ENCODE data around the gene ZMYND19.
"Not testable (repeated sequence)": the region's sequence is repeated elsewhere in the genome, so short reads cannot be mapped to it uniquely, and the experiment has no call there.

Gene ZMYND19

DNA sequence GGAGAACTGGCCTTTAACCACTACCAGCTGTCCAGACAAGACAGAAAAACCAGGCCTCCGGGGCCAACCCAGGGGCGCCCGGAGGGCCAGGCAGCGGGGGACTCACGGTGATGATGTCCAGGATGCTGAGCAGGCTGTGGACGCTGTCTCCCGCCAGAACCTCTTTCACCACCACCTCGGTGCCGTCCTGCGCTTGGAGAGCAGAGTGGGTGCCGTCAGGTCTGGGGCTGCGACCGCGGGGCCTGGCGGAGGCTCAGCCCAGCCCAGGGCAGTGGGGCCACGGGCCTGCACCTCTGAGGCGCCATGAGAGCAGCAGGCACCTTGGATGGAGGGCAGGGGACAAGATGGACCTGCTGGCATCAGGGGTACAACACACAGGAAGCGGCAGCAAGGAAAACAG lies 49.8 kb downstream of the ZMYND19 start:
- Histone ChIP-seq H3K9me3 (ENCODE audit: control insufficient read depth, insufficient read depth, low read length) (no peaks in the 10 kb centered on the region), H3K27me3 (ENCODE audit: control insufficient read depth, insufficient read depth, low read length) (no peaks in the 10 kb centered on the region), H3K9ac (ENCODE audit: low read depth, low read length) (no peak overlapping the region), H3K36me3 (ENCODE audit: control insufficient read depth, insufficient read depth, low read length) (no peaks in the 10 kb centered on the region), H3K4me3 (ENCODE audit: low read depth, low read length) (no peak overlapping the region), H3K4me1 (ENCODE audit: control insufficient read depth, insufficient read depth, low read length) (no peaks in the 10 kb centered on the region), H3K27ac (ENCODE audit: low read depth, low read length) (no peak overlapping the region)

DNA sequence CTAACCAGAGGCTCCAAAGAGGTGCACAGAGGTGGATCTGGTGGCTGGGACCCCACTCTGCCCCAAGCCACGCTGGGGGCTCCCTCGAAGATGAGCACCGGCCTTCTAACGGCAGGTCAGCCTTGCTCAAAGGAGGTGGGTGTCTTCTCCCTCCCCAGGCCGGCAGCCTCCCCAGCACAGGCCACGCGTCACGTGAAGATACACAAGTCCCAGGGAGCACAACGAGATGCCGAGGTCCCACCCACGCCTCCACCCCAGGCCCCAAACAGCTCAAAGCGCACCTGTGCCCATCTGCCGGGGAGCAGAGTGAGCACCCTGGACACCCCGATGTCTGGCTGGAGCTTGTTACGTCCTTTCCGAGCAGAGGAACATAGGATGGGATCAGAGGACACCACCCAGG lies 52.3 kb downstream of the ZMYND19 start:
- no peaks in the 10 kb centered on the region for H3K27me3 ChIP-seq (ENCODE audit: control insufficient read depth, insufficient read depth, low read length)
- H3K4me3 ChIP-seq (ENCODE audit: low read depth, low read length) = no peak overlapping the region
- H3K4me1 ChIP-seq (ENCODE audit: control insufficient read depth, insufficient read depth, low read length) = no peaks in the 10 kb centered on the region
- H3K9ac ChIP-seq (ENCODE audit: low read depth, low read length) = no peak overlapping the region
- no peaks in the 10 kb centered on the region for H3K9me3 ChIP-seq (ENCODE audit: control insufficient read depth, insufficient read depth, low read length)
- no peak overlapping the region for H3K27ac ChIP-seq (ENCODE audit: low read depth, low read length)
- no peaks in the 10 kb centered on the region for H3K36me3 ChIP-seq (ENCODE audit: control insufficient read depth, insufficient read depth, low read length)

GRCh38 chr9:137536594-137537131 lies 53.6 kb downstream of the ZMYND19 start:
- not testable (repeated sequence) for H3K36me3 ChIP-seq (ENCODE audit: control insufficient read depth, insufficient read depth, low read length); H3K27ac ChIP-seq (ENCODE audit: low read depth, low read length); H3K4me1 ChIP-seq (ENCODE audit: control insufficient read depth, insufficient read depth, low read length); H3K4me3 ChIP-seq (ENCODE audit: low read depth, low read length); H3K27me3 ChIP-seq (ENCODE audit: control insufficient read depth, insufficient read depth, low read length); H3K9ac ChIP-seq (ENCODE audit: low read depth, low read length); H3K9me3 ChIP-seq (ENCODE audit: control insufficient read depth, insufficient read depth, low read length)

DNA sequence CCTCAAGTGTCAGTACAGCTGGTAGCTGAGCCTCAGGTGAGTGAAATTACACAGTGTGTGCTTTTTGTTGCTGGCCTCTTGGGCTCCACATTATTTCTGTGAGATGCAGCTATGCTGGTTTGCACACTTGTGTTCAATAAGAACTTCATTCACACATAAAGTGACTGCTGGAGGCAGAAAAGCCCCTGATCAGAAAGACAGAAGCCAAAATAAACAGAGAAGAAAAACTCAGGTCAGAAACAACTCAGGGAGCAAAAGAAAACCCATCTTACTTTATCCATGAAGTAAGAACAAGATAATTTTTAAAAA lies 55.2 kb downstream of the ZMYND19 start:
- Histone ChIP-seq H3K9ac (ENCODE audit: low read depth, low read length) (no peak overlapping the region), H3K4me3 (ENCODE audit: low read depth, low read length) (no peak overlapping the region), H3K9me3 (ENCODE audit: control insufficient read depth, insufficient read depth, low read length) (no peaks in the 10 kb centered on the region), H3K36me3 (ENCODE audit: control insufficient read depth, insufficient read depth, low read length) (no peaks in the 10 kb centered on the region), H3K27ac (ENCODE audit: low read depth, low read length) (no peak overlapping the region), H3K27me3 (ENCODE audit: control insufficient read depth, insufficient read depth, low read length) (no peaks in the 10 kb centered on the region), H3K4me1 (ENCODE audit: control insufficient read depth, insufficient read depth, low read length) (no peaks in the 10 kb centered on the region)

- Histone ChIP-seq H3K9me3 (ENCODE audit: control insufficient read depth, insufficient read depth, low read length) (no peaks in the 10 kb centered on the region), H3K36me3 (ENCODE audit: control insufficient read depth, insufficient read depth, low read length) (no peaks in the 10 kb centered on the region), H3K27me3 (ENCODE audit: control insufficient read depth, insufficient read depth, low read length) (no peaks in the 10 kb centered on the region), H3K27ac (ENCODE audit: low read depth, low read length) (no peak overlapping the region), H3K4me3 (ENCODE audit: low read depth, low read length) (no peak overlapping the region), H3K9ac (ENCODE audit: low read depth, low read length) (no peak overlapping the region), H3K4me1 (ENCODE audit: control insufficient read depth, insufficient read depth, low read length) (no peaks in the 10 kb centered on the region)
Observed at GRCh38 chr9:137534256-137535119, 55.8 kb downstream of the ZMYND19 start.

DNA sequence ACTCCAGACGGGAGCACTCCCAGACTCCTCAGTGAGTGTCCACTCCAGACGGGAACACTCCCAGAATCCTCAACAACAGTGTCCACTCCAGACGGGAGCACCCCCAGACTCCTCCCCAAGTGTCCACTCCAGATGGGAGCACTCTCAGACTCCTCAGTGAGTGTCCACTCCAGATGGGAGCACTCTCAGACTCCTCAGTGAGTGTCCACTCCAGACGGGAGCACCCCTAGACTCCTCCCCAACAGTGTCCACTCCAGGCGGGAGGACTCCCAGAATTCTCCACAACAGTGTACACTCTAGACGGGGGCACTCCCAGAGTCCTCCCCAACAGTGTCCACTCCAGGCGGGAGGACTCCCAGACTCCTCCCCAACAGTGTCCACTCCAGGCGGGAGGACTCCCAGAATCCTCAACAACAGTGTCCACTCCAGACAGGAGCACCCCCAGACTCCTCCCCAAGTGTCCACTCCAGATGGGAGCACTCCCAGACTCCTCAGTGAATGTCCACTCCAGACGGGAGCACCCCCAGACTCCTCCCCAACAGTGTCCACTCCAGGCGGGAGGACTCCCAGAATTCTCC lies 57.3 kb downstream of the ZMYND19 start:
- not testable (repeated sequence) for H3K9me3 ChIP-seq (ENCODE audit: control insufficient read depth, insufficient read depth, low read length); H3K27ac ChIP-seq (ENCODE audit: low read depth, low read length); H3K4me3 ChIP-seq (ENCODE audit: low read depth, low read length); H3K9ac ChIP-seq (ENCODE audit: low read depth, low read length); H3K27me3 ChIP-seq (ENCODE audit: control insufficient read depth, insufficient read depth, low read length); H3K4me1 ChIP-seq (ENCODE audit: control insufficient read depth, insufficient read depth, low read length); H3K36me3 ChIP-seq (ENCODE audit: control insufficient read depth, insufficient read depth, low read length)

Measured in HUES48 (cell line).